Mucosa of stomach (tissue), 1 donor: ENCODE results near the gene HOXC13.

ENCODE experiments used
- H3K27me3 ChIP-seq: one replicate; pipeline ENCODE4 v1.7.0; 2013; ENCODE audit warnings: mild to moderate bottlenecking, low read length; ENCODE audit not compliant: control insufficient read depth, insufficient read depth
- H3K36me3 ChIP-seq: one replicate; pipeline ENCODE4 v1.7.0; 2013; ENCODE audit warnings: low read length; ENCODE audit not compliant: control insufficient read depth, insufficient read depth
- H3K4me1 ChIP-seq: one replicate; pipeline ENCODE4 v1.7.0; 2013; ENCODE audit warnings: mild to moderate bottlenecking, low read length; ENCODE audit not compliant: control insufficient read depth, insufficient read depth
- H3K4me3 ChIP-seq: one replicate; pipeline ENCODE4 v1.7.0; 2013; ENCODE audit warnings: low read length
- H3K9ac ChIP-seq: one replicate; pipeline ENCODE4 v1.7.0; 2013; ENCODE audit warnings: mild to moderate bottlenecking, low read length, moderate library complexity
- H3K9me3 ChIP-seq: one replicate; pipeline ENCODE4 v1.7.0; 2013; ENCODE audit warnings: mild to moderate bottlenecking, low read length, moderate library complexity; ENCODE audit not compliant: control insufficient read depth
- donor health status: Pancreatic carcinoma.

Gene HOXC13

GRCh38 chr12:53930591-53931255 lies 7.9 kb upstream of the HOXC13 start:
- H3K4me1 ChIP-seq = no peaks in the 10 kb centered on the region
- no peak overlapping the region for H3K9ac ChIP-seq
- no peaks in the 10 kb centered on the region for H3K36me3 ChIP-seq
- no peak overlapping the region for H3K4me3 ChIP-seq
- no peaks in the 10 kb centered on the region for H3K9me3 ChIP-seq
- H3K27me3 ChIP-seq = peaks cover 98% of the 10 kb centered on the region

- Histone ChIP-seq H3K36me3 (no peaks in the 10 kb centered on the region), H3K4me3 (no peak overlapping the region), H3K27me3 (peaks cover 98% of the 10 kb centered on the region), H3K9me3 (no peaks in the 10 kb centered on the region), H3K4me1 (no peaks in the 10 kb centered on the region), H3K9ac (no peak overlapping the region)
These were observed 6.6 kb upstream of the HOXC13 start for GRCh38 chr12:53931844-53932581.

- H3K27me3 ChIP-seq = peaks cover 98% of the 10 kb centered on the region
- no peak overlapping the region for H3K4me3 ChIP-seq
- H3K9ac ChIP-seq = no peak overlapping the region
- no peaks in the 10 kb centered on the region for H3K36me3 ChIP-seq
- H3K9me3 ChIP-seq = no peaks in the 10 kb centered on the region
- no peaks in the 10 kb centered on the region for H3K4me1 ChIP-seq
These were observed 5.7 kb upstream of the HOXC13 start for GRCh38 chr12:53932915-53933314.

- Histone ChIP-seq H3K9me3 (no peaks in the 10 kb centered on the region), H3K27me3 (peaks cover 98% of the 10 kb centered on the region), H3K9ac (no peak overlapping the region), H3K4me3 (no peak overlapping the region), H3K4me1 (peaks cover 6% of the 10 kb centered on the region), H3K36me3 (no peaks in the 10 kb centered on the region)
These were observed 3.0 kb upstream of the HOXC13 start for GRCh38 chr12:53935383-53936341.

- Histone ChIP-seq H3K4me3 (no peak overlapping the region), H3K36me3 (no peaks in the 10 kb centered on the region), H3K9me3 (no peaks in the 10 kb centered on the region), H3K4me1 (peaks cover 6% of the 10 kb centered on the region), H3K27me3 (peaks cover 98% of the 10 kb centered on the region), H3K9ac (no peak overlapping the region)
These were observed 1.5 kb upstream of the HOXC13 start for GRCh38 chr12:53937099-53937498.

GRCh38 chr12:53937596-53938325 lies 870 bp upstream of the HOXC13 start:
- H3K9me3 ChIP-seq = no peaks in the 10 kb centered on the region
- H3K4me3 ChIP-seq = no peak overlapping the region
- peaks cover 6% of the 10 kb centered on the region for H3K4me1 ChIP-seq
- H3K36me3 ChIP-seq = no peaks in the 10 kb centered on the region
- peaks cover 97% of the 10 kb centered on the region for H3K27me3 ChIP-seq
- no peak overlapping the region for H3K9ac ChIP-seq

GRCh38 chr12:53939141-53940108 lies 794 bp downstream of the HOXC13 start:
- H3K36me3 ChIP-seq = no peaks in the 10 kb centered on the region
- no peak overlapping the region for H3K9ac ChIP-seq
- peaks cover 6% of the 10 kb centered on the region for H3K4me1 ChIP-seq
- H3K9me3 ChIP-seq = no peaks in the 10 kb centered on the region
- H3K27me3 ChIP-seq = peaks cover 96% of the 10 kb centered on the region
- H3K4me3 ChIP-seq = no peak overlapping the region

GRCh38 chr12:53940443-53941014 lies 1.9 kb downstream of the HOXC13 start:
- Histone ChIP-seq H3K27me3 (peaks cover 96% of the 10 kb centered on the region), H3K9ac (no peak overlapping the region), H3K4me3 (no peak overlapping the region), H3K9me3 (no peaks in the 10 kb centered on the region), H3K36me3 (no peaks in the 10 kb centered on the region), H3K4me1 (peaks cover 6% of the 10 kb centered on the region)

- Histone ChIP-seq H3K27me3 (peaks cover 96% of the 10 kb centered on the region), H3K4me3 (no peak overlapping the region), H3K9me3 (no peaks in the 10 kb centered on the region), H3K4me1 (peaks cover 6% of the 10 kb centered on the region), H3K9ac (no peak overlapping the region), H3K36me3 (no peaks in the 10 kb centered on the region)
These were observed 2.6 kb downstream of the HOXC13 start for GRCh38 chr12:53941187-53941586.

GRCh38 chr12:53941750-53942149 lies 3.1 kb downstream of the HOXC13 start:
- H3K4me3 ChIP-seq = no peak overlapping the region
- peaks cover 6% of the 10 kb centered on the region for H3K4me1 ChIP-seq
- H3K9me3 ChIP-seq = no peaks in the 10 kb centered on the region
- no peaks in the 10 kb centered on the region for H3K36me3 ChIP-seq
- H3K27me3 ChIP-seq = peaks cover 95% of the 10 kb centered on the region
- H3K9ac ChIP-seq = no peak overlapping the region
